SU-DHL-6 (cell line): ENCODE data around the gene ARL11.

Experiments
- H2AFZ ChIP-seq: fragments of 200-600 bp; sonication (generic); 2 replicates; pipeline ENCODE4 v1.6.1; 2014; ENCODE audit warnings: low read depth, mild to moderate bottlenecking, moderate library complexity, mixed read lengths, antibody characterized with exemption, low read length; ENCODE audit not compliant: severe bottlenecking
- H3F3A ChIP-seq: fragments of 200-600 bp; shearing (Covaris generic); 2 replicates; pipeline ENCODE4 v1.6.0; 2016; ENCODE audit warnings: antibody characterized with exemption, mild to moderate bottlenecking; ENCODE audit not compliant: insufficient read depth
- H3K27ac ChIP-seq: fragments of 200-600 bp; sonication (generic); 2 replicates; pipeline ENCODE4 v1.5.1; 2016; ENCODE audit warnings: low read depth, mild to moderate bottlenecking, low read length, moderate library complexity, mixed read lengths
- H3K27me3 ChIP-seq: fragments of 200-600 bp; sonication (generic), shearing (Covaris generic); 2 replicates; pipeline ENCODE4 v1.6.0; 2014; ENCODE audit warnings: mild to moderate bottlenecking, low read length
- H3K36me3 ChIP-seq: fragments of 200-600 bp; sonication (generic); 2 replicates; pipeline ENCODE4 v1.6.1; 2014; ENCODE audit warnings: mild to moderate bottlenecking, low read length, mixed read lengths
- H3K4me2 ChIP-seq: fragments of 300-600, 200-600 bp; shearing (Covaris generic), sonication (generic); 2 replicates; pipeline ENCODE4 v1.6.0; 2014; ENCODE audit warnings: low read length, low read depth, mild to moderate bottlenecking; ENCODE audit not compliant: poor library complexity, severe bottlenecking
- H3K4me3 ChIP-seq: fragments of 200-600 bp; sonication (generic); 2 replicates; pipeline ENCODE4 v1.5.1; 2014; ENCODE audit warnings: antibody characterized with exemption, low read length, mild to moderate bottlenecking, mixed read lengths; ENCODE audit not compliant: insufficient read depth, poor library complexity, severe bottlenecking
- H3K79me2 ChIP-seq: fragments of 200-600 bp; sonication (generic); 2 replicates; pipeline ENCODE4 v1.6.1; 2014; ENCODE audit warnings: mild to moderate bottlenecking, low read length, moderate library complexity; ENCODE audit not compliant: insufficient read depth
- H3K9ac ChIP-seq: fragments of 200-600 bp; sonication (generic); 2 replicates; pipeline ENCODE4 v1.7.0; 2014; ENCODE audit warnings: mild to moderate bottlenecking, low read length
- H3K9me2 ChIP-seq: fragments of 200-600 bp; sonication (generic); replicated peaks from 2 replicates; pipeline ENCODE4 v1.6.1; 2014; ENCODE audit warnings: low read length; ENCODE audit not compliant: insufficient read depth
- H3K9me3 ChIP-seq: fragments of 200-600 bp; sonication (generic); 2 replicates; pipeline ENCODE4 v1.6.1; 2014; ENCODE audit warnings: low read length, mixed read lengths; ENCODE audit not compliant: insufficient read depth
- H4K20me1 ChIP-seq: fragments of 200-600 bp; sonication (generic); 2 replicates; pipeline ENCODE4 v1.6.1; 2014; ENCODE audit warnings: low read depth, mild to moderate bottlenecking, antibody characterized with exemption, low read length, moderate library complexity, mixed read lengths
- EZH2phosphoT487 ChIP-seq: fragments of 200-600 bp; sonication (generic), shearing (Covaris generic); conservative IDR thresholded peaks from 2 replicates; pipeline ENCODE4 v1.6.1; 2018; ENCODE audit warnings: mild to moderate bottlenecking, antibody characterized with exemption, low read length, moderate library complexity, mixed read lengths
- TF ChIP-seq, protein P1 (sequence below): fragments of 200-600 bp; sonication (generic); IDR thresholded peaks from one replicate; pipeline ENCODE4 v1.5.1; 2017; ENCODE audit warnings: antibody characterized with exemption, mild to moderate bottlenecking, low read length, moderate library complexity; ENCODE audit not compliant: insufficient read depth, poor library complexity, severe bottlenecking

The ARL11 gene

DNA sequence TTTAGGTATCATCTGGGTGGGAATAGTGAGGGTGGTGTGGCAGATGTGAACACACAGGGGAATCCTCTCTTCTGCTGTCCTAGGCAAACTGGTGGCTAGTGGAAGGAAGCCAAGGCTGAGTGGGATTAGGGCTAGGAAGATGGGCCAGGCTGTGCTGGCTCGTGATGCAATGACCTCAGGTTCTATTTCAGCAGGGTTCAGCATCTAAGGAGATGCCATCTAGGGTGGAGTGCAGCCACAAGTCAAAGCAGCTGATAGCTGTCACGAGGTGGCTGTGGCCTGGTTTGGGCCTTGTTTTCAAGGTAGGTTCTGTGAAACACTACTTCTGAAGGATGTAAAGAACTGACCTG is 21.6 kb downstream of the ARL11 start:
- Histone ChIP-seq H2AFZ (no peak overlapping the region), H3K27me3 (no peaks in the 10 kb centered on the region), H3K79me2 (no peaks in the 10 kb centered on the region), H3K4me2 (no peak overlapping the region), H4K20me1 (no peaks in the 10 kb centered on the region), H3K9me2 (no peaks in the 10 kb centered on the region), H3K4me3 (no peak overlapping the region), H3K9me3 (no peaks in the 10 kb centered on the region), H3K9ac (no peak overlapping the region), H3K36me3 (no peaks in the 10 kb centered on the region), H3K27ac (no peak overlapping the region), H3F3A (no peaks in the 10 kb centered on the region)
- no peak for TF ChIP-seq EZH2phosphoT487
- TF ChIP-seq, protein P1, sequence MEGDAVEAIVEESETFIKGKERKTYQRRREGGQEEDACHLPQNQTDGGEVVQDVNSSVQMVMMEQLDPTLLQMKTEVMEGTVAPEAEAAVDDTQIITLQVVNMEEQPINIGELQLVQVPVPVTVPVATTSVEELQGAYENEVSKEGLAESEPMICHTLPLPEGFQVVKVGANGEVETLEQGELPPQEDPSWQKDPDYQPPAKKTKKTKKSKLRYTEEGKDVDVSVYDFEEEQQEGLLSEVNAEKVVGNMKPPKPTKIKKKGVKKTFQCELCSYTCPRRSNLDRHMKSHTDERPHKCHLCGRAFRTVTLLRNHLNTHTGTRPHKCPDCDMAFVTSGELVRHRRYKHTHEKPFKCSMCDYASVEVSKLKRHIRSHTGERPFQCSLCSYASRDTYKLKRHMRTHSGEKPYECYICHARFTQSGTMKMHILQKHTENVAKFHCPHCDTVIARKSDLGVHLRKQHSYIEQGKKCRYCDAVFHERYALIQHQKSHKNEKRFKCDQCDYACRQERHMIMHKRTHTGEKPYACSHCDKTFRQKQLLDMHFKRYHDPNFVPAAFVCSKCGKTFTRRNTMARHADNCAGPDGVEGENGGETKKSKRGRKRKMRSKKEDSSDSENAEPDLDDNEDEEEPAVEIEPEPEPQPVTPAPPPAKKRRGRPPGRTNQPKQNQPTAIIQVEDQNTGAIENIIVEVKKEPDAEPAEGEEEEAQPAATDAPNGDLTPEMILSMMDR: no peak

DNA sequence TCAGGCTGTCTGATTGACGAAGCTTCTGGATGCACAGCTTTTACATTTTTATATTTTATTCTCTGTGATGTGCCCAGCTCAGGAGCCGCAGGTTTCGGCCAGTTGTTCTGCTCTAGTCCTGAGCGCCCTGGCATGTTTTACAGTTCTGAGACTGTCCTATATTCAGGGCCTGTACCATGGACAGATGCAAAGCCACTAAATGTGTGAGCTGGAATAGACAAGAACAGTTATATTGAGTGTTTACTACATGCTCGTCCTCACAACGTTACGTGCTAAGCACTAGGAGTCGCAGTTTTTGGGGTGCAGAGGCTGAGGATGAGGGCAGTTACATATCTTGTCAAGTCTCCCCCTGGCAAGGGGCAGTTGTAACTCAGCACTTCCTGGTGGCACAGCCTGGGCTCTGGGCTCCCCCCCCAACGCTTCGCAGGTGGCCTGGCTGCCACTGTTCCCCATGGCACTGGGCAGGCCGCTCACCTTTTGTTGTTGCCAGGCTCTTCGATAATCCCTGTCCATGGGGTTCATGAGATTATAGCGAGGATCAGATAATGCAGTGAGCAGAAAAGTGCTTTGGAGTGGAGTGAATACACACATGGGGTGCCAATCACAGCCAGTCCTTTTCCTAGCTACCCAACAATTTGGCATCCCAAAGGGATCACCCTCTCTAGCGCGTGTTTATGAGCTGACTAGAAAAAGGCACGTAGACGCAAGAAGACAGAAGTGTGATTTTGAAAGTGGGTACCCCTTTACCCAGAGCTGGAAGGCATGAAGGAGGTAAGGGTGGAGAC is 23.5 kb downstream of the ARL11 start:
- H3K36me3 ChIP-seq: no peaks in the 10 kb centered on the region
- no peak overlapping the region for H3K4me3 ChIP-seq
- H3K79me2 ChIP-seq: no peaks in the 10 kb centered on the region
- H3K9ac ChIP-seq: no peak overlapping the region
- no peaks in the 10 kb centered on the region for H4K20me1 ChIP-seq
- H3K27ac ChIP-seq: no peak overlapping the region
- no peaks in the 10 kb centered on the region for H3K9me2 ChIP-seq
- H3F3A ChIP-seq: peaks cover 6% of the 10 kb centered on the region; the same call in 1 of the 2 replicates
- no peak overlapping the region for H3K4me2 ChIP-seq
- H3K27me3 ChIP-seq: no peaks in the 10 kb centered on the region
- no peaks in the 10 kb centered on the region for H3K9me3 ChIP-seq
- H2AFZ ChIP-seq: no peak overlapping the region
- TF ChIP-seq EZH2phosphoT487: no peak
- TF ChIP-seq, protein P1: no peak

DNA sequence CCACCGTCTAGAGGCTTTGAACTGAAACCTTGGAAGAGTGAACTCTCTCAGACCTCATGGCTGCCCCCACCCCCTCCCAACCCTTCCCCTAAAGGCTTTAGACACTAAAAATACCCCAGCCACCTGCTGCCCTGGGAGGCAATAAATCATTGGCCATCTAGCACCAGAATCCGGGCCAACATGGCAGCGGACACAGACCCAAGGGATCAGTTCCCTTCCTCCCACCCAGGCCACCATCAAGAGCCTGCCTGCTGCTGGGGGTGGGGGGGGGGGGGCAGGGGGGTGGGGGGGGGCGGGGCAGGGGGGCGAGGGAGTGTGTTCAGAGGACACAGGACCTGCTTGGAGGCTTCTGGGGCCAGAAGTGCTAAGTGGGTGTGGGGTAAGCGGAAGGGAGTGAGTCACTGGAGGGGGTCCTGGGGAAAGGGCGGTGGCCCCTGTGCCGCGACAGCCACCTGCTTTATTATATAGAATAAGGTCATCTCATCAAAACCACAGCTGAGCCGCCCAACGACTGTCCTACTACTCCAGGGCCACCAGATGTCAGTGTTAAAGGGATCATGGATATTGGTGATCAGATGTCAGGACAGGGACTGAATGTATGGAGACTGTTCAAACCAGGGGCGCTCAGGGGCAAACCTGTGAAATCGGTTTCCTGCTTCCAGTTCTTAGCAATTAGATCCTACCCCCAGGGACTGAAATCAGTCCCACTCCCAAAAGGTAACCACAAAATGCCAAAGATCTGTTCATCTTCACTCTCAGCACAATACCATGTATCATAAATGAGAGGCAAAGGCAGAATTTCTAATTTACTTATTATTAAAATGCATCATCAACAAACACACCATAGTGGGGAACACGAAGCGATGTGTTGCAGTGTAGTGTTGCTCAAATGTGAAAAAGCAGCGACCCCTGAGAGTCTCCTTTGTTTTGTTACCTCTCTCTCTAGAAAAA is 24.3 kb downstream of the ARL11 start:
- H3K79me2 ChIP-seq: no peaks in the 10 kb centered on the region
- H3K9me3 ChIP-seq: no peaks in the 10 kb centered on the region
- H3K36me3 ChIP-seq: no peaks in the 10 kb centered on the region
- no peaks in the 10 kb centered on the region for H3K27me3 ChIP-seq
- no peak overlapping the region for H3K4me2 ChIP-seq
- no peak overlapping the region for H2AFZ ChIP-seq
- no peaks in the 10 kb centered on the region for H3K9me2 ChIP-seq
- TF ChIP-seq, protein P1: peak; percentile 9
- no peak for TF ChIP-seq EZH2phosphoT487
- H3K27ac ChIP-seq: no peak overlapping the region
- H3F3A ChIP-seq: peaks cover 6% of the 10 kb centered on the region; the same call in 1 of the 2 replicates
- no peak overlapping the region for H3K9ac ChIP-seq
- H4K20me1 ChIP-seq: no peaks in the 10 kb centered on the region
- no peak overlapping the region for H3K4me3 ChIP-seq
